NCI-H2196 treated with DMSO at 0.1 percent for 48 hours (cell line): ENCODE data around the gene SULF2.

Experiments used
- DNase-seq: peaks from one replicate; lab custom pipeline; 2025; ENCODE audit not compliant: unreplicated experiment; lab: John Stamatoyannopoulos, UW

Gene SULF2

DNA sequence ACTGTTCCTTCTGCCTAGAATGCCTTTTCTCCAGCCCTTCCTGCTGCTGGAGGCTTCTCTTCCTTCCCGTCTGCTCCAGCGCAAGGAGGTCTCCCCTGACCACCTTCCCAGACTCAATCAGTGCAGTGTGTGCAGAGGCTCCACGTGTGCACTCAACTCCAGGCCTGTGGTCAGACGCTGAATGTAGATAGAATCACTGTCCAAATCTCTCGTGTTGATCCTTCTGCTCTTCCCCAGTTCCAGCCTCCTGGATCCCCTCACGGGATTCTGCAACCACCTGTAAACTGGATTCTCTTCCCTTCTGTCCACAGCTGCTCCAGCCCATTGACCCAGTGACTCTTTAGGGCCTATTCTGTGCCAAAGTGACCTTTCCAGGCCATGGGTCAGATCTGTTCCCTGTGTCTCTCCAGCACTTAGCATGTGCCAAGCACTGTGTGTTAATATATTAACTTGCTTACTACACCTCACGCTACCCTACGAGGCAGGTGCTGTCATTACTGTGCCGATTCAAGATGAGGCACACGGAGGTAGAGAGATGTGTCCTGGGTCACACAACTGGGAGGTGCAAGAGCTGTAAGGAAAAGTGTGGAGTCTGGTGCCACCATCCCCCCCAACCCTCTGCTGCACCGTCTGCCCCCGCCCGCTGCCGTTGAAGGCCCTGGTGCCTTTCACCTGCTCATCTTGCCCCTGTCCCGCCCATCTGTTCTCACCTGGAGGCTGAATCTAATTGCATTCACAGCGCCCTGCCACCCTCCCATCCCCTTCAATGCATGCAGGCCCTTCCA lies 112.2 kb downstream of the SULF2 start:
- no peak for DNase-seq

DNA sequence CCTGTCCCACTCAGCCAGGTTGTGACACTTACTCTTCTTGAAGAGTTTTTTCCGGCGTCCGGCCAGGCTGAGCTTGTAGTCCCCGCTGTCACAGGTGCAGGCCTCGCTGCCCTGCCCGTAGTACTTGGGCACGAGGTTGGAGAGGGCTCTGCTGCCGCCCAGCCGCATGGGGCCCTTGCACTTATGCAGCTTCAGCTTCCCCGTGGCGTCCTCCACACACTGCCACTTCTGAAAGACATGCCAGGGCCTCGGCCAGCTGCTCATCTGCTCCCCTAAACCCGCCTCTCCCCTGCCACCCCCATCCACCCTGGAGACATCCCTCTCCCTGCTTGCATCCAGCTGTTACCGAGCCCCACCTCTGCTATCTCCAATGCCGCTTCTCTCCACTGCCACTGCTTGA lies 113.1 kb downstream of the SULF2 start:
- DNase-seq: no peak

DNA sequence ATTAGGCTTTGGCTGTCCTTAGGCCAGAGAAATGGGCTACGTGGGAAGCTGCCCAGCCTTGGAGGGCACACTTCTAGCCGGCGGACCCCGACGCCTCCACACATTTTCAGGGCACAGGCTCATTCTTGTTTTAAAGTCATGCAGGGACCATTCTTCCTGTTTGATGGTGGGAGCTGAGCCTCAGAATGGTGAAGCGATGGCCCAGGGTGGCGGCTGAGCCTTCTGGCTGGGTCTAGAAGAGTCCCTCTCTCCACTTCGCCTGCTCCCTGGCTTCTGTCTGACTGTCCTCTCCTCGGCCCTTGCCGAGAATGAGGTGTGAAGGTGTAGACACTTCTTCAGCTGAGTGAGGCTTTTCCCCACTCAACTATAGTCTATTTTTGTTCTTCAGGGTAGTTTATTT lies 114.4 kb downstream of the SULF2 start:
- DNase-seq: no peak

DNA sequence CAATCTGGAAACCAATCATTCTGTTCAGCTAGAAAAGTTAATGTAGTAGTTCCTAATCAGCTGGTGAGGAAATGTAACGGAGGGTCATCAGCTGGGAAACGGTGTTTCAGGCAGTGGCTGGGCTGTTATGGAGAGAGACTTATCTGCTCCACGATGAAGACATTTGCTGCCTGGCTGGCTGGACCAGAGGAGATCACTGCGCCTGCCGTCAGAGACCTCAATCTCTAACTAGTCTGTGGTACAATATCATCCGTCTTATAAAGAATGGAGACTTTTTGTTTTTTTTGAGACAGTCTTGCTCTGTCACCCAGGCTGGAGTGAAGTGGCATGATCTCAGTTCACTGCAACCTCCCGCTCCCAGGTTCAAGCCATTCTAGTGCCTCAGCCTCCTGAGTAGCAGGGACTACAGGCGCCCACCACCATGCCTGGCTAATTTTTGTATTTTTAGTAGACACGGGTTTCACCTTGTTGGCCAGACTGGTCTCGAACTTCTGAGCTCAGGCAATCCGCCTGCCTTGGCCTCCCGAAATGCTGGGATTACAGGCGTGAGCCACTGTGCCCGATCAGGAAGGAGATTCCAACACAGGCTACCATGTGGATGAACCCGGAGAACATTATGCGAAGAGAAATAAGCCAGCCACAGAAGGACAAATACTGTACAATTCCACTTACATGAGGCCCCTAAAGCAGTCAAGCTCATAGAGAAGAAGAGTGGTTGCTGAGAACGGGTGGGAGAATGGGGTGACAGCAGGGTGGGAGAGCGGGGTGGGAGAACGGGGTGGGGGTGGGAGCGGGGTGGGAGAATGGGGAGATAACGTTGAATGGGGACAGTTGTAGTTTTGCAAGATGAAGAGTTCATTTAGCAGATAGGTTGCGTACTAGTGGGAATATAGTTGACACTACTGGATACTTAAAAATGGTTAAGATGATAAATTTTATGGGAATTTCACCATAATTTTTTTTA lies 115.1 kb downstream of the SULF2 start:
- no peak for DNase-seq

DNA sequence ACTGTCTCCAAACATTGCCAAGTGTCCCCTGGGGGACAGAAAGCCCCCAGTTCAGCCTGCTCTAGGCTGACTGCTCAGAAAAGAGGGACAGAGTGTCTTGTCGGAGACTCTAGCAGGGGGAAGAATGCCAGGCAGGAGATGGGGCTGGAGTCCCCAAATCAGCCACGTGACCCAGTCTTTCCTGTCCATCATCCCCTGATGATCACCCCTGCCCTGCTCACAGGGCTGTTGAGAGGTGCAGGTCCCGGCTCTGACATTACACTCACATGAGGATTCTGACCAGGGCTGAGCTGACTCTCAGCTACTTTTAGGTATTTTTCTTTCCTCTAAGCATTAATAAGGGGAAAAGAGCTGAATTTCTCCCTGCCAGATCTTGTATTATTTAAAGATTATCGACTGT lies 115.8 kb downstream of the SULF2 start:
- no peak for DNase-seq

DNA sequence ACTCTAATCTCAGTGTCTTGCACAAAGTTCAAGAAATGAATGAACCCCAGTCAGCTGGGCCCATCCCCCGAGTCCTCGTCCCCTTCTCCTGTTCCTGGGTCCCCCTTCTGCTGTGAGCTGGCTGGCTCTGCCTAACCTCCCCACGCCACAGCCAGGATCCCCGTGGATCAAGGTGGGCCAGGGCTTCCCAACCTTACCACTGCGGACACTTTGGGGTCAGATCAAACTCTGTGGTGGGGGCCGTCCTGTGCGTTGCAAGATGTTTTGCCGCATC lies 116.2 kb downstream of the SULF2 start:
- DNase-seq: no peak

DNA sequence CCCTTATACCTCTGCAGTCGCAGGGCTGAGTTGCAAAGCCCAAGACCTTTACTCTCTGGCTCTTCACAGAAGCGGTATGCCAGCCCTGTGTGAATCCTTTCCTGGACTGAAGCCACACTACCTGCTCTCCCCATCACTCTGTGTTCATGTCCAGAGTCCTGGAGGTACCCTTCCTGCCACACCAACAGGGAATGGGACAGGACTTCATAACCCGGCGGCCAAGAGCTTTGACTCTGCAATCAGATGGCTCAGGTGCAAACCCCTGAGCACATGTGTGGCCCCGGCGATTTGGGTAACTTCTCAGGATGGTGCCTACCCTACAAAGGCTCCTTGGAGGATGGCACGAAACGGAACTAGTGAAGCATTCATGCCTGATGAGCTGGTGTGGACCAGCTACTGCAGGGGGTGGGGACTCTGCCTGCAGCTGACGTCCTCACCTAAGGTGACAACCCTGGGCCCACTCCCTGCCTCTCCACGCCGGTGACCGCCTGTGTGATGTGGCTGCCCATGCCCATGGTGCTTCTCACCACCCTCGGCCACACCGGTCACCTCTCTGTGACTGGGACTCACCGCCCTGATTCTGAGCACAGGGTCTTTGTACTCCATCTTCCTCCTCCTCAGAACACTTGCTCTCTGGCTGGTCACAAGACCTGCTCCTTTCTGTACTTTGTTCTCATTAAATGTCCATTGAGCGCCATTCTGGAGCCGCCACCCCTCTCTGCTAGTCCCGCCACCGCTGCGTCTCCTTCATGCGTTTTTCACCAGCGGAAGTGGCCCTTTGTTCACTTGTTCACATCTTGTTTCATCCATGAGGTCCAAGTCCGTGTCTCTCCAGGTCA lies 116.7 kb downstream of the SULF2 start:
- no peak for DNase-seq

DNA sequence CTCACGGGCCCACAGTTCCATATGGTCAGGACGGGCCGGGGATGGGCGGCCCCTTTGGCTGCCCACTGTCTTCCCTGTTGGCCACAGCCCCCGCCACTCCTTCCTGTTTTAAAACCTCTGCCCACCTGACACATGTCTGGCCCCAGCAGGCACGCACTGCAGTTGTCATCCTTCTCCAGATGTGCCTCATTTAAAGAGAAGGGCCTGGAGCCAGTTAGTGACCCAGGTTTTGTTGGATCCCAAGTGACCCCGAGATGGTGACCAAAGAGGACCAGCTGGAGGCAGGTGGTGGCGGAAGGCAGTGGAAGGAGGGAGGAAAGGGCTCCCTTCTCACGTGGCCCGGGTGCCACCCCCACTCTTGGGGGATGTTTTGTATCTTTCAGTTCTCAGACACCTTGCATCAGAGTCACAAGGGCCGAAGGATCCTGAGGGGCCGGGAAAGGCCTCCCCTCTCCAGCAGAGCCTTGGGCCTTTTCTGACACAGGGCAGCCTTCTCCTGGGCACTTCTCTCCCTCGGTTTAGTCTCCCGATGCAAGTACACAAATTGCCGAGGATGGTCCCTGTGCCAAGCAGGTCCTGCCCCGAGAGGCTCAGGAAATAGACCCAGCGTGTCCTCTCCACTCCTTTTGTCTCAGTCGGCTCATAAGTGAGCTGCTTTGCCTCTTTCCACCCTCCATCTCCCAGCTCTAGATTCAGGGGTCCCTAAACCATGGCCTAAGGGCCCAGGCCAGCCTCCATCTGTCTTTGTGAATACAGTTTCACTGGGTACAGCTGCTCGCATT lies 117.6 kb downstream of the SULF2 start:
- DNase-seq: no peak

DNA sequence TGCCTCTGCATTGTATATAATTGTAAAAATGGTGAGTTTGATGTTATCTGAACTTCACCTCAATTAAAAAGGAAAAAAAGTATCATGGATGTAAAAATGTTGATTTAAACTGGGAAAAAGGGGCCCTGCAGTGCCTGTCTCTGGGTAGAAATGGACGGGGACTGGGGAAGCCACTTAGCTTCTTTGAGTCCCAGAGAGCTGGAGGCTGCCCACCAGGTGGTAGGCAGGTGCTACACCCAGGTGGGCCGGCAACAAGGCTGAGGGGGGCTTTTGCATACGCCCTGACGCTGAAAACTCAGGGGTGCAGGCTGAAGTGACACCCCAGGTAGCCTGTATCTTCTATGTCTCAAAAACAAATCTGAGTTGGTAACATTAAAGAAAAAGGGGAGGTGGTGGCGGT lies 118.2 kb downstream of the SULF2 start:
- no peak for DNase-seq

DNA sequence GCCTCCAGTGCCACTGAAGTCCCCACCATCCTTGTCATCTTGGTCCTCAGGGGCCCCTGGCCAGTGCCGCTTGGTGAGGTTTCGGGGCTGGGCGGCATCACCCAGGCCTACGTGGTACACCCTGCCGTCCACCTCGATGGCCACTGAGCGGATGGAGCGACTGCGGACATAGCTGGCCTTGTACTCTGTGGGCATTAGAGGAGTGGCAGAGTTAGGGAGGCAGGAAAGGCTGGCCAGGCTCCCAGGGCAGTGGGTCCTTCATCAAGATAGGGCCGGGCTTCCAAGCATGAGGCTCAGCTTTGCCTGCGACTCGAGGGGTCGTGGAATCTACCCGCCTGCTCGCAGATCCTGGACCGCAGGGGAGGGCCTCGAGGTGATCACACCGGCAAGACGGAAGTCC lies 119.0 kb downstream of the SULF2 start:
- DNase-seq: no peak

DNA sequence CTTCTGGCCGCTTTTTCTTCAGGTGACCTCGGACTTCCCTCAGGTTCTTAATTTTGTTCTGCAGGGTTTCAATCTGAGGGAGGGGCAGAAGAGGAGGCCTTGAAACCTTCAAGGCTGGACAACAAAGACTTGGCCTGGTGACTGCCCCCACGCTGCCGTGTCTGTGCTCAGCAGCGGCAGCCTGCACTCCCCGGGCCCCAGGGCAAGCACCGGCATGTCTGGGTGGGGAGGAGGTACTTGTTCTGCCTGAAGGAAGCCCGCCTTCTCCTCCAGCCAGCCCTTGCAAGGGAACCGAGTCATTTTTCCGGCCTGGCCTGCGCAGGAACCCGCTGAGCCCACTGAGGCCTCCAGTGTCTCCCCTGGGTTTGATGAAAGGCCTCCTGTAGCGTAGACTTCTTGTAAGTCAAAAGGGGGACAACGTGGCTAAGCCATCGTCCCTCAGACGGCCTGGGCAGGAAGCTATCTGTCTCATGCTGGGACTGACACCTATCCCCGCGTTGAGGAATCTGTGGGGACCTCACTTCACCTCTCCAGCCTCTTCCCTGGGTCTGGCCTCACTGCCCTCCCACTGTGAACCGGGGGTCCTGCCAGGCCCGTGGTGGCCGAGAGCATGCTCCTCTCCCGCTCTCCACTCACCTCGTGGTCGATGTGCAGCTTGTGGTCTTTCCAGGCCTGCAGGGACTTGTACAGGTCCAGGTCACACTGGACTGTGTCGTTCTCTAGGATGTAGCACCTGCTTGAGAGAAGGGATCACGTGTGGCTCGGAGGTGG lies 119.9 kb downstream of the SULF2 start:
- DNase-seq: no peak

DNA sequence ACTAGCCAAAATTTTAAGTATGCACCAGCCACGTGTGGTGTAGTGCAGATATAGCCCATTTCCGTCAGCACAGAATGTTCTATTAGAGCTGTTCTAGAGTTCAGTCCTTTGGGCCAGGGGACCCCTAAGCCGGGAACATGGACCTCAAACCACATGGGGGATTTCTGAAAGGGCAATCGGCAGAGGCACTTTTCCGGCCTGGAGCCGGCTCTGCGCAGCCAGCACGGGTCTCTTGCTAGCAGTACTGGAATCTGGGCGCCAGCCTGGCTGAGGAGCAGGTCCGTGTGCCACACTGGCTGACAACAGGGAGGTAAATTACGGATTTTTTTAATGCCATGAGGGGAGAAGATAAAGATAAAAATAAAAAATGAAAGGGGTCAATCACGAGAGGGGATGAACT lies 120.5 kb downstream of the SULF2 start:
- no peak for DNase-seq

DNA sequence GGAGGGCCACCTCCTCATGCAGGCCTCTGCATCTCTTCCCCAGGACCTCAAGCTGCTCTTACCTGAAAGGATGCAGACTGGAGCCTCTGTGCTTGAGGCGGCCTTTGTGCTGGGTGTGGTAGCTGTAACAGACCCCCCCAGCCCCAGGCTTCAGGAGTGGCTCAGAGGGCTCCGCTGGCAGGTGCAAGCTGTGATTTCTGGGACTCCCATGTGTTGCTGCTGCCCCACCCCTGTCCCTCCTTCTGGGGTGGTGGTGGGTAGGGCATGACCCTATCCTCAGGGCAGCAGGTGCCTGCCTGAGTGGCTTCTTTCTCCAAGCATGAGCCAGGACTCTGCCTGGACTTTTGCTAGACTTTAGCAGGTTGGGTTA lies 121.2 kb downstream of the SULF2 start:
- DNase-seq: no peak

DNA sequence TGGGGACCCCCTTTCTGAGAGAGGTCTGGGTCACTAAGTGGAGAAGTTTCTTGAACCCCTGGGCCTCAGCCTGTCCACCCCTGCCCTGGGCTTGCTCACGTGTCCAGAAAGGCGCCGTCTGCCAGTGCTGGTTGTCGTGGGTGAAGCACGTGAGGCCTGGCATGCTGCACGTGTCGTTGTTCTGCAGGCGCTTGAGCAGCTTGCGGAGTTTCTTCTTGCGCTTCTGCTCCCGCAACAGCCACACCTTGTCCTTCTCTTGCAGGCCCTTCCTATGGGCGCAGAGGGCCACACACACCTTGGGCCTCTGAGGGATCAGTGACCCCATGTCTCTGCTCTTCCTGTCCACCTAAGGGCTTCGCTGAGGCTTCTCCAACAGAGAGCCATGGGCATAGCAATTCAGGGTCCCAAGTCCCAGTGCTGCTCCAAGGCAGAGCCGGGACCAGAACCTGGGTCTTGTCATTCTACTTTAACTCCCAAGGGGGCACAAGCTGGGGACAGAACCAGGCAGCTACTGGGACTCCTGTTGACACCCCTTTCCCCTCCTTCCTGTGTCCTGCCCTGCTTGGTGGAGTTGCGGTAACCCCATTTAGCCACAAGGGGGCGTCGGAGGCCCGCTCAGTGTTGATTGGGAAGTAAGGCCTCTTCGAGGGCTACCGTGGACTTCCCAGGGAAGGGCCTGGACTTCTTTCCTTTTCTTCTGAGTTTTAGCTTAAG lies 121.8 kb downstream of the SULF2 start:
- peak; percentile 22 for DNase-seq

DNA sequence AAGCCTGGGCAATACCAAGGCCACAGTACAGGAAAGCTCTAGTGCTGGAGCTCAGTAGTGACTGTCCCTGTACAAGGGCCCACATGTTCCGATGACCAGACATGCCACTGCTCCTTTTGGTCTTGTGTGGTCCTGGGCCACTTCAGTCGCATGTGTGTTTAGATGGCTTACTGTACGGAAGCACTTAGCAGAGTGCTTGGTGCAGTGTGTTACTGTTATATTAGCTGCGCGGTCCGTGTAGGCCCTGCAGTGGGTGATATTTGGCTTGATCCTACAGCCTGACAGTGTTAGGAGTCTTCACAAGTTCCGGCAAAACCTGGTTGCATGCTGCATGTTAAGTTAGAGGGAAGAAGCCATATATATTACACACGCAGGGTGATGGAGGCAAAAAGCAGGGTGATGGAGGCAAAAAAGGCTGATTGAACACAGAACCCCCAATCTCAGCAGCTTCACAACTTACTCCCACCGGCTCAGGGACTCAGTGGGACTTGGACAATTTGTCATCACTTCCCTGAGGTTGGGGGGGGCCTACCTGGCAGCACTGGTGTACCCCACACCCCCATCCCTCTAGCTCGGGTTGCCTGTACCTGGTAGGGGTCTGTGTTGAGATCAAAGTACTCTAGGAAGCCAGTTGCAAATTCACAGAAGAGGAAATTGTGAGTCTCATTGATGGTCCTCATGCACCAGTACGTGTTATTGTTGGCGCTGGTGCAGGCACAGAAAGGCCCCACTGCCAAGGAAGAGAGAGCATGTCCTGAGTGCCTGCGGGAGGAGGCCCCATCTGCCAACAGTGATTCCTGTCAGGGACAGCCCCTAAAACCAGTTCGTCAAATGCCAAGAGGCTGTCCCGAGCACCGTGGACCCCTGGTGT lies 122.6 kb downstream of the SULF2 start:
- no peak for DNase-seq

DNA sequence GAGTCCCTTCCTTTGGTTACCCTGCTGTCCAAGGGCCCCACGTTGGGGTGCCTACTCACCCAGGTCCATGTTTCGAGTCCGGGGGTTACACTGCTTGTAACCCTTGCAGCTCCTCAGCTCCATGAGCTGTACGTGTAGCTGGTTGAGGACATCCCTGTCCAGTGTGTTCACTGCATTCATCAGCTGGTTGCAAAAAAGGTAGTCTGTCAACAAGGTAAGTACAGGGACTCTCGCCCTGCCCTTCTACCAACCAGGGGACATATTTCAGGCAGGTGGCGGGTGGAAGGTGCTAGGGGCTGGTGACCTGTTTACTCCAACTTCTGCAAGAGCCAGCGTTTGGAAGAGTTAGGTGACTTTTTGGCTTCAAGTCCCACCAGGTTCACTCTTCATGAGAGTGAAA lies 123.6 kb downstream of the SULF2 start:
- no peak for DNase-seq

DNA sequence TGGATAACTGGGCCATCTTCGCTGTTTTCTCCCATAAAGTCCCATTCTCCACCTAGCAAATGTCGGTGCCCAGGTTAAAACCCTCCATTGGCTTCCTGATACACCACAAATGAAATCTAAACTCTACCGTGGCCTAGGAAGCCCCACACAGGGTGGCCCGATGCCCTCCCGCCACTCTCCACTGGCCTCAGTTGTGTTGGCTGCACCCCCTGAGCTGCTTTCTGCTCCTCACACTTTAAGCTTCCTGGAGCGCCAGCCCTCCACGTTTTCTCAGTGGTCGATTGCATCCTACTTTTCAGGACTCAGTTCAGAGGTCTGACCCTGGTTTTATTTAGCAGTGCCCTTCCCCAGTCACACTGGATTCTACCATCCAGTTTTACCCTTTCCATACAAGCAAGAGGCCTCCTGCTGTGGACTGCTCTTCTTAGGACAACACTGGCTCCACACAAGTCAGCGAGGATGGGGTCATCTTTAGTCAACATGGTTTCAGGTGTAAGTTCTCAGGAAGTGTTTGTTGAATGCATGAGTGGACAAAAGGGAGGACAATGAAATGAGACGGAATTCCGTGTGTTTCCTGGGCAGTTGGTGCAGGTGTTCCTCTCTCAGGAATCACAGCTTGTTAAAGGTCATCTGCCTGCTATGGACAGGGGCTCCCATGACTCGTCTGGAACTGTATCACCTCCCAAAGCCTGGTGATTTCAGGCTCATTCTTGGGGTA lies 124.1 kb downstream of the SULF2 start:
- no peak for DNase-seq

DNA sequence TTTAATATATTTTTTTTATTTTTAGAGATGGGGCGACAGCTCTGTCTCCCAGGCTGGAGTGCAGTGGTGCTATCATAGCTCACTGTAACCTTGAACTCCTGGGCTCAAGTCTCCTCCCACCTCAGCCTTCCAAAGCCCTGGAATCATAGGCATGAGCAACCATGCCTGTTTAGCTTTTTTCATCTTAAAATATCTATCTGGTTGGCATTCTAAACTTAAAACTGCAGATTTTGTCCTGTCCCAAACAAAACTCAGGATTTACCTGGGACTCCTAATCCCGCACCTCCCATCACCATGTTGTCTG lies 124.7 kb downstream of the SULF2 start:
- no peak for DNase-seq
